Activated effector memory CD4-positive, alpha-beta T cell treated with Interleukin-2 at 50 U/mL for 16 hours (primary cell): ENCODE measurements around the gene VAMP5.
"Not testable (repeated sequence)": the region's sequence is repeated elsewhere in the genome, so short reads cannot be mapped to it uniquely, and the experiment has no call there.

Source experiments
- DNase-seq: peaks from one replicate; pipeline ENCODE4 v3.0.0-alpha.2; 2020

Gene VAMP5

DNA sequence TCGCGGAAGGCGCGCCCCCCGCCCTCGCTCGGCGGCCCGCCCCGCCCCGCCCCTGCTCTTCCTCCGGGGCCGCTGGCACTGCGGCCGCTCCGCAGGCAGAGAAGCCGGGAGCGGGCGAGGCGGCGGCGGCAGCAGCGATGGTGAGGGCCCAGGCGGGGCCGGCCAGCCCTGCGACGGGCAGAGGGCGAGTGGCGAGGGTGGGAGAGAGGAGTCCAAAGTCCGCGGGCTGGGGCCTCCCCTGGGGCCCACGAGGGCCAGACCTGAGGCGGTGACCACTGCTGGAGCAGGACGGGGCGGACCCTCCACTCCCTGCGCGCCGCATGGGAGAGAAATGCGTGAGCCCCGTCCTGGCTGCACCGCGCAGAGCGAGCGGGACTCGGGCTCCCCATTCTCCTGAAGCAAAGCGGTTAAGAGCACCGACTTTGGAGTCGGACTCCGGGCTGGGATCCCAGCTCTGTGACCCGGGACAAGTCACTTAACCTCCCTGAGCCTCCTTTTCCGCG, at the start of gene VAMP5:
VAMP5 (plus strand) TSS at position 78 of the 503 bp plus-strand sequence; CDS start at position 138, 60 bp downstream.
- peak; percentile 27 for DNase-seq

DNA sequence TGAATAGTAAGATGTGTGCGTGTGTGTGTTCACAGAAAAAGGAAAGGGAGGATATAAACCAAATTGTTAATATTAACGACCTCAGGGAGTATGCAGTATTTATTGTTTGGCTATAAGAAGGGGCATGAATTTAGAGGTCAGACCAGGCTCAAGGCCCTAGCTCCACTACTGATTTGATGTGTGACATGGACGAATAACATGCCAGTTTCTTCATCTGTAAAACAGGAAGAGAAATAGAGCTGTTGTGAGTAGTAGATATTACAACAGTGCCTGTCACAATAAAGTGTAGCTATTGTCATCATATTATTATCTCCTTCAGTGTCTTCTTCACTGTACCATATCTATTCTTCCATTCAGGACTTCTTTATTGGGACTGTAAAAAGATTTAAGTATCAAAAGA, 49.4 kb upstream of the VAMP5 start:
- no peak for DNase-seq

- no peak for DNase-seq
These were observed 47.8 kb upstream of the VAMP5 start for GRCh38 chr2:85536479-85536878.

- peak; percentile 25 for DNase-seq
These were observed 46.4 kb upstream of the VAMP5 start for GRCh38 chr2:85537600-85538506.

DNA sequence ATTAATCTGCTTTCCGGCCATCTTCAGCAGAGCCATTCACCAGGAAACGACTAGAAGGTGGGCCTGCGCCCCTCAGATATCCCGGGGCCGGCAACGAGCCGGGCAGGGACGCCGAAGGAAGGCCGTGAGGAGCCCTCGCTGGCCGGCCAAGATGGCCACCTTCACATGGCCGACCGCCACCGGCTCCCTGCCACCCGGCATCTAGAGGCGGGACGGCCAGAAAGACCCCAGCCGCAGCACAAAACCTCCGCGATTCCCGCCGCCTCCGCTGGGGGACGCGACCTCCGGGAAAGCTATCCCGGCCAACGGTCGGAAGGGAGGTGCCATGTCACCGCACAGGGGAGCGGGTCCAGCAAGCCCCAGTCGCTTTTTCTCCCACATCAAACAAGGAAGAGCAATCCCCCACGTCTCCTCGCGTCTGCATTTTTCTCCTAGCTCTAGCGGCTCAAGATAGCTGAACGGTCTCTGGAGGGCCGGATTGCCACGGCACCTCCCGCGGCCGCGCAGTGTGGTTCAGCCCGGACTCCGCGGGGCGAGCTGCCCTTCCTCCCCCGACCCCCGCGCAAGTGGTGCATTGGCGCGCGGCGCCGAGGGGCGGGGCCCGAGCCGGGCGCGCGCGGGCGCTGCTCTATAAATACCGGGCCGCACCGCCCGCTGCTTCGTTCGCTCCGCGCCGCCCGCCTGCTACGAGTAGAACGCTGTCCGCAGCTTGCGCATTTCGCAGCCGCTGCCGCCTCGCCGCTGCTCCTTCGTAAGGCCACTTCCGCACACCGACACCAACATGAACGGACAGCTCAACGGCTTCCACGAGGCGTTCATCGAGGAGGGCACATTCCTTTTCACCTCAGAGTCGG, 45.5 kb upstream of the VAMP5 start, which contains the start of gene MAT2A:
MAT2A (plus strand) TSS at position 662 of the 854 bp plus-strand sequence; CDS start at position 782, 120 bp downstream.
- peak; percentile 85 for DNase-seq

DNA sequence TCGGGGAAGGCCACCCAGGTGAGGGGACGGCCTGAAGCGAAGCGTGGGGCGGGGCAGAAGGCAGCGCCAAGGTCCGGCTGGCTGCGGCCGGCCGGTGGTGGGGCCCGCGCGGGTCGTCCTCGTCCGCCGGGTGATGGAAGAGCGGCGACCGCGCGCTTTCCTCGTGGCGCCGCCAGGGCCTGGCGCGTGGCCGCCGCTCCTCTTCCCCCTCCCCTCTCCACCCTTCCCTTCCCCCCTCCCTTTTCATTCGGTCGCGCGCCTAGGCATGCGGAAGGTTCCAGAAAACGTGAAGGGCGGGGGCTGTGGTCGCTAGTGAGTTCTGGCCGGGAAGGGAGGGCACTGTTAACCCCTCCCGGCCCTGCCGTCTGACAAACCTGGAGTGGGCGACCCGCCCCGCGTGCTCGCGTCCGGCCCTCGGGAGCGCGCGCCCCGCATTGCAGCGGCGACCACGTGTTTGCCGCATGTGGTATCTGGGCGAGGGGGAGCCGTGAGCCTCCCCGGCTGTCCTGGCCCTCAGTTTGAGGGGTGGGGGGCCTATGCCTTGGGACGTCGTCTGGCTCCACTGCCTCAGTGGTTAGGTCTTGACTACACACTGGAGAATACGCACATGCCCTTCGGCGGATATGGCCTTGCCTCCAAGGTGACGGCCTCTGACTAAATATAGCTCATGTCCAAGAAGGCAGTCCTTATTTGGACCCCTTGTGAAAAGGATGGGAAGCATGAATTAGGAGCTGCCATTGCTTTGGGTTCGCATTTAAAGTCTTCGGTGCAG, 44.7 kb upstream of the VAMP5 start:
- peak; percentile 67 for DNase-seq

DNA sequence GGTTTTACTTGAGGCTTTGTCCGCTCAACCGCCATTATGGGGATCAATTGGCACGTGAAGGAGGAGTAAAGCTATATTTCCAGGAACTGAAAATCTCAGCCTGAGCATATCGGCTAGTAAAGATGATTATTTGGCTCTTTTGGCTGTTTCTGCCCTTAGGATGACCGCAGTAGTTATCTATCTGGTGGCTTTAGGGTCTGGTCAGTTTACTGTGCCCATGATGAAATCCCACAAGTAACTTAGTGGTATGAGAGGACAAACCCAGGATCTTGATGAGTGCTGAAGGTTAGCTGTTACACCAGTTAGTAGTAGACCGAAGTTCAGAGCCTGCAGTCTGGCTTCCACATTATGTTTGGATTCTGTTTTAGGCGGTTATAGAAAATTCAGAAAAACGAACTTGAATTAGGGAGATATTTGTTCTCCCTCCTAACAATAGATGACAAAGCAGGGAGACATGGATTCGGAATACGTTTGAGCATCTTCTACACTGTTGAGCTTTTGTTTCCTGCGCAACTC, 44.0 kb upstream of the VAMP5 start:
- DNase-seq, result no peak

DNA sequence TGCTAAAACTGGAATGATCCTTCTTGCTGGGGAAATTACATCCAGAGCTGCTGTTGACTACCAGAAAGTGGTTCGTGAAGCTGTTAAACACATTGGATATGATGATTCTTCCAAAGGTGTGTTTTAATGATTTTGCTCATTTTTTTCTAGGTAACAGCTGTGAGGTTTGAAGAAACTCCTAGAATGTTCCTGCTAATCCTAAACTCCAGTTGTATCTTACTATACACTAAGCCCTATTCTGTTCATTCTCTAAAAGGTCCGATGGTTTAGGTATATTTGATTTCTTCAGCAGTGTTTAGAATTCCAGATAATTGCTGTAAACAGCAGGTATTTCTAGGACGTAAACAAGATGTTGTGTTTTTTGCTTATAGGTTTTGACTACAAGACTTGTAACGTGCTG, 43.0 kb upstream of the VAMP5 start:
- DNase-seq, result no peak

DNA sequence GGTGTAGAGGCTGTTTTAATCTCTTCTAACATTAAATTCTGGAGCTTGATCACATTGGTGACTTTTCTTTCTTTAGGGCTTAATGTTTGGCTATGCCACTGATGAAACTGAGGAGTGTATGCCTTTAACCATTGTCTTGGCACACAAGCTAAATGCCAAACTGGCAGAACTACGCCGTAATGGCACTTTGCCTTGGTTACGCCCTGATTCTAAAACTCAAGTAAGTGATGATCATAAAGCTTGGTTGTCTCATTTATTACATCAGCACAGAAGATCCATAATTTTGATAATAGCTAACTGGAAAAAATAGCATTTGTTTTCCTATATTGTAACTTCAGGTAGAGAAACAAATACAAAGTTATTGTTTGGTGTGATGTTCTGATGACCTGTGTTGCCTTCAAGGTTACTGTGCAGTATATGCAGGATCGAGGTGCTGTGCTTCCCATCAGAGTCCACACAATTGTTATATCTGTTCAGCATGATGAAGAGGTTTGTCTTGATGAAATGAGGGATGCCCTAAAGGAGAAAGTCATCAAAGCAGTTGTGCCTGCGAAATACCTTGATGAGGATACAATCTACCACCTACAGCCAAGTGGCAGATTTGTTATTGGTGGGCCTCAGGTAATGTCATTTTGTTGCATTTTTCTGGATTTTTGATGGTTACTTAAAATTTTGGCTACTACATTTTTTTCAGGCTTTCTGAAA, 42.3 kb upstream of the VAMP5 start:
- DNase-seq, result no peak

GRCh38 chr2:85542777-85543176, 41.5 kb upstream of the VAMP5 start:
- no peak for DNase-seq

- DNase-seq, result not testable (repeated sequence)
These were observed 40.0 kb upstream of the VAMP5 start for GRCh38 chr2:85544254-85544691.

DNA sequence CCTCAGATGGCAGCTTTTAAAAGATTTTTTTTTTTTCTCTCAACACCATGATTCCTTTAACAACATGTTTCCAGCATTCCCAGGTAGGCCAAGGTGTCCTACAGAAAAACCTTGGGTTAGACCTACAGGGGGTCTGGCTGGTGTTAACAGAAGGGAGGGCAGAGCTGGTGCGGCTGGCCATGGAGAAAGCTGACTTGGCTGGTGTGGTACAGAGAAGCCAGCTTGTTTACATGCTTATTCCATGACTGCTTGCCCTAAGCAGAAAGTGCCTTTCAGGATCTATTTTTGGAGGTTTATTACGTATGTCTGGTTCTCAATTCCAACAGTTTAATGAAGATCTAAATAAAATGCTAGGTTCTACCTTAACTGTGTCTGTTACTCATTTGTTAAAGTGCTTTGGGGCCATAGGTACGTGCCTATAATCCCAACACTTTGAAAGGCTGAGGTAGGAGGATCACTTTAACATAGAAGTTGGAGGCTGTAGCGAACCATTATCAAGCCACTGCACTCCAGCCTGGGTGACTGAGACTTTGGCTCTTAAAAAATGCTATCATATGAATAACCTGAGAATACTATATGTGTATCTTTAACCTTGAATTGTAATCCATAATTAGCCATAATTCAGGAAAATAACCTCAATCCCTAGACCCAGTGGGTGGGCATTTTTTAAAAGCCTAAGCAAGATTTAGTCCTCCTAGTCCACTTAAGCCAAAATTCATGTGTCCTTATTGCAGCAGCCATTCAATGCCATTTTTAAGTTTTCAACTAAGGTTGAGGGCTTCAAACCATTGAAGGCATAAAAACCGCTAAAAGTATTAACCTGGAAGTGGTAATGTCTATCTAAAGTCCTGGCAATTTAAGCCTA, 39.1 kb upstream of the VAMP5 start:
- not testable (repeated sequence) for DNase-seq

DNA sequence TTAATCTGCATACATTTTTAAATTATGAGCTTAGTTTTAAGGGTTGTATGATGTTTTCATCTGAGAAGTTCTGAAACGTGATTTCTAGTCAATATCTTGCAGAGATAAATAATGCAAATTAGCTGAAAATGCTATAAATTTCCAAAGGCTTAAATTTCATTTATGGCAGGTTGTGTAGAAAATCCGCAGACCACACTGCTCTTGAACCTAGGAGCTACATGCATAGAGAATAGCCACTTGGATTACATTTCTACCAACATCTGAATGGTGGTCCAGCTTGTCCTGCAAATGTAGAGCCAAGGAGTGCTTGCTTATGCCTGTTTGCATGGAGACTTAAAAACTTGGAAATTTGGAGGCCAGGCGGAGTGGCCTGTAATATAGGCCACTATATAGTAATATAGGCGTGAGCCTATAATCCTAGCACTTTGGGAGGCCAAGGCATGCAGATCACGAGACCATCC, 38.4 kb upstream of the VAMP5 start:
- no peak for DNase-seq

DNA sequence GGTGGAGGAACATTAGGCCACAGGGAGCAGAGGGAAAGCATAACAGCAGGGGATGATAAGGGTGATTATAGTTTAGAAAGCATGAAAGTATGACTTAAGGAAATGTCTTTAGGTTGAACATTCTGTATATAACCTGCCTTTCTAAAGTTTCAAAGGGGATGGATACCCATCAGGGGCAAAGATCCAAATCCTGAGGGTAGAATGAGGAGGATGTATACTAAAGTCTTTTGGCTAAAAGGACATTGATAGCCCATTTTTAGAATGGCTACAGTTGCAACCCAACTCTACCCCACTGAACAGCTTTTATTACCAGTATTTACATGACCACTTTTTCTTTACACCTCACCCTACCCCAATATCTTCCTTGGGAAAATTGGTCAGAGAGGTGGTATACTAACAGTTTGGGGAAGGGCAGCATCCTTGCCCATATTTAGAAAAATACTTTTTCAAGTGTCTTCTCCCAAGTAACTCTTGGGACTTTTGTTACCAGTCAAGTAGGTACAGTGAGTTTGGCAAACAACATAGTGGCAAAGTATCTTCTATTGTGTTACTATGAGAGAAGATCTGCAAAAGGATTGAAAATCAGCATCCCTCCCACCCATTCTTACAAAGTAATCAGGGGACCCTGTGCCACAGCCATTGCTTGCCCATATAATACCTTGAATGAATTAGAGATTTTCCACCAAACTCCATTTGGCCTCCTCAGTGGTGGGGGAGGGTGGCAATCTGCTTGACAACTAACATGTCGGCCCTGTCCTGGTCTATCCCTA, 37.0 kb upstream of the VAMP5 start:
- no peak for DNase-seq

DNA sequence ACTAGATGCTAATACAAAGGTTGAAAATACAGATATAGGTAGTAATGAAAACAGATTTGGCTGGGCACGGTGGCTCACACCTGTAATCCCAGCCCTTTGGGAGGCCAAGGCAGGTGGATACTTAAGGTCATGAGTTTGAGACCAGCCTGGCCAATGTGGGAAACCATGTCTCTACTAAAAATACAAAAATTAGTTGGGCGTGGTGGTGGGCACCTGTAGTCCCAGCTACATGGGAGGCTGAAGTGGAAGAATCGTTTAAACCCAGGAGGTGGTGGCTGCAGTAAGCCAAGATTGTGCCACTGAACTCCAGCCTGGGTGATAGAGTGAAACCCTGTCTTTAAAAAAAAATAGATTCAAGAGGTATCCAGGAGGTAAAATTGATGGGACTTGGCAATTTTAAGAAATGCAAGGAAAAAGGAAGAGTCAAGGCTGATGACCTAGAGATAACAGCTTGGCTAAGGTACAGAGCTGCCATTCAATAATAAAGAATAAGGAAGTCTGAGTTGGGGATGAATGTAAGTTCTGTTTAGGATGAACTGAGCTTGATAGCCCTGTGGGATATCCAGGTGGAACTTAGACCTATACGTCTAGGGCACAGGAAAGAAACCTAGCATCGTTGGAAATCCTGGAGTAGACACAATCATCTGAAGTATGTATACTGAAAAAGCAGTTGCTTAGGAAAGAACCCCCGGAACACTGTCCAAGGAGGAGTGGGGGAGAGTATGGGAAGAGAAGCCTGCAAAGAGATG, 36.2 kb upstream of the VAMP5 start:
- no peak for DNase-seq

DNA sequence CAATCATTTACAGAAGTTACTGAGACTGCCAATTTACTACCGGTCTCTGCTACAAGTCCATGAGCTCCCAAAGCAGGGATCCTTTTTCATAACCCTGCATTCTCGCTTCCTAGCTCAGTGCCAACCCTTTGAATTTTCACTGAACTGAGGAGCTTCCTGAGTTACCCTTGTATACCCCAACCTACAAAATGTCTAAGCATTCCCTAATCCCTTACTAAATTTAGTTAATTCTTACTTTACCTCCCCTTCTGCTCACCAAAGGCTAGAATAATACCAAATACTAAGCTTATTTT, 35.7 kb upstream of the VAMP5 start:
- DNase-seq, result no peak

DNA sequence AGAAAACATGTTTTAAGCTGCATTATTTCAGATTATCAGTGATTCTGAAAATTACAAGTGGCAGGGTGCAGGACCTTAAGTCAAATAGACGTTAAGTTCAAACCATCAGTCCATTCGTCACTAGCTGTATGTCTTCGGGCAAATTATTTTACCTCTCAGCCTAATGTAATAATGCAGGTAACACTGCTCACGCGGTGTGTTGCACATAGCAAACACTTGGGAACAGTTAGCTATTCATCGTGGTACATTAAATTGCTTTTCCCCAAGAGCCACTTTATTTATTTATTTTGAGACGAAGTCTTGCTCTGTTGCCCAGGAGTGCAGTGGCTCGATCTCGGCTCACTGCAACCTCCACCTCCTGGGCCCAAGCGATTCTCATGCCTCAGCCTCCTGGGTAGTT, 35.1 kb upstream of the VAMP5 start:
- no peak for DNase-seq

DNA sequence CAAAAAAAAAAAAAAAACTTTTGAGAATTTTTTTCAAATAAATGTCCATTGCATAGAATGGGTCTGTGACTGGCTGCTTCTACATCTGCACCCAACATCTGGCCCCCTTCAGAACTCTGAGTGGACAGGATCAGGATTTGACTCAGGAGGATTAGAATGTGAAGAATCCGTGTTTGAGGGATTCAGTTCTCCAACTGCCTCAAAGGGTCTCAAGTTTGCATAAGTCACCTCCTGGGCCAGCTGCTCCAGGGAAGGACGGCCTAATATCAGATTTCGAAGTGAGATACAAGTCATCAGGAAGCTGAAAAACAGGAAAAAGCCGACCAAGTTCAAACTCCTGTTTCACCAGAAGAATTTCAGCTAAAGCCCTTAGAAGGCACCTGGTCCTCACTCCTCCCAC, 34.4 kb upstream of the VAMP5 start:
- no peak for DNase-seq

DNA sequence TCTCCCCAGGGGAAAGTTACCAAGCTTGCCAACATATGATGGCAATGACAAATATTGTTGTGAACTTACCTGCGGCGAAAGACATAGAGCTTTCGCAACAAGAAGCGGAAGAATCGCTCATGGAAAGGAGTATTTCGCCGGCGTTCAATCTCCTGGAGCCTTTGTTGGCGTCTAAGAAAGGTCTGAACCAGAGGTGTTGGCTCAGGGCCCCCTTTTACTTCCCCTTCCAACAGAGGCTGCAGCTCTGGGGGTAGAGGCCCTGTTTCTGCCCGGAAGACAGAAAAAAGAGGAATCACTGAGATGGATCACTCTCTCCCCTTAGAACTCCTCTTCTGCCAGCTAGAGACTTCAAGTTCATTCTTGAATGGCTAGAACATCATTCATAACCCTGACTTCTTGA, 33.7 kb upstream of the VAMP5 start:
- DNase-seq, result no peak
